Limb (tissue), 2 donors: Measurements from ENCODE around the gene SLC27A2.

Experiments
- DNase-seq, 2 donors: peaks; one replicate each; pipeline ENCODE4 v3.0.0-alpha.2; 2016; ENCODE audit errors: extremely low spot score in 2 of 2

The SLC27A2 gene

GRCh38 chr15:50190166-50190570 is 8.2 kb downstream of the SLC27A2 start:
- no peak for DNase-seq

GRCh38 chr15:50190723-50191122 is 8.7 kb downstream of the SLC27A2 start:
- DNase-seq = no peak

GRCh38 chr15:50192164-50192563 is 10.2 kb downstream of the SLC27A2 start:
- DNase-seq = no peak

GRCh38 chr15:50192926-50193620 is 11.1 kb downstream of the SLC27A2 start:
- no peak for DNase-seq

GRCh38 chr15:50202003-50202402 is 20.0 kb downstream of the SLC27A2 start:
- DNase-seq = no peak

GRCh38 chr15:50206020-50206419 is 24.0 kb downstream of the SLC27A2 start:
- DNase-seq = no peak

GRCh38 chr15:50209809-50210208 is 27.8 kb downstream of the SLC27A2 start:
- DNase-seq = no peak

- no peak for DNase-seq
These were observed 28.6 kb downstream of the SLC27A2 start for GRCh38 chr15:50210462-50211157.

- no peak for DNase-seq
These were observed 36.3 kb downstream of the SLC27A2 start for GRCh38 chr15:50218291-50218690.

- no peak for DNase-seq
These were observed 36.7 kb downstream of the SLC27A2 start for GRCh38 chr15:50218691-50219090.

GRCh38 chr15:50219820-50220219 is 37.8 kb downstream of the SLC27A2 start:
- no peak for DNase-seq

GRCh38 chr15:50222181-50222580 is 40.2 kb downstream of the SLC27A2 start:
- DNase-seq = no peak

- DNase-seq = no peak
These were observed 42.6 kb downstream of the SLC27A2 start for GRCh38 chr15:50224606-50225005.

- DNase-seq = no peak
These were observed 43.1 kb downstream of the SLC27A2 start for GRCh38 chr15:50225057-50225456.

- DNase-seq = no peak
These were observed 43.9 kb downstream of the SLC27A2 start for GRCh38 chr15:50225938-50226337.

- no peak for DNase-seq
These were observed 45.1 kb downstream of the SLC27A2 start for GRCh38 chr15:50227076-50227475.

GRCh38 chr15:50228866-50229265 is 46.9 kb downstream of the SLC27A2 start:
- DNase-seq = no peak

GRCh38 chr15:50229336-50229735 is 47.3 kb downstream of the SLC27A2 start:
- no peak for DNase-seq

GRCh38 chr15:50231761-50232160 is 49.8 kb downstream of the SLC27A2 start:
- DNase-seq = no peak

GRCh38 chr15:50232791-50233190 is 50.8 kb downstream of the SLC27A2 start:
- no peak for DNase-seq

GRCh38 chr15:50233192-50233736 is 51.3 kb downstream of the SLC27A2 start:
- DNase-seq = no peak

- no peak for DNase-seq
These were observed 52.8 kb downstream of the SLC27A2 start for GRCh38 chr15:50234764-50235163.

GRCh38 chr15:50235794-50236193 is 53.8 kb downstream of the SLC27A2 start:
- no peak for DNase-seq
